RWPE2 (cell line): Measurements from ENCODE around the gene ZCCHC14.

ENCODE experiments used
- ATAC-seq: fragments of 200-7000 bp; cut with Tn5 transposase; 3 replicates; pipeline ENCODE4 v1.9.1; 2021; ENCODE audit warnings: low read depth
- DNase-seq: peaks from one replicate; pipeline ENCODE4 v3.0.0-alpha.2; 2020; ENCODE audit warnings: low spot score
- H3K27ac ChIP-seq: fragments of 450-650 bp; 2 replicates; pipeline ENCODE4 v1.5.1; 2017; ENCODE audit warnings: mild to moderate bottlenecking; ENCODE audit not compliant: poor library complexity, severe bottlenecking
- H3K27me3 ChIP-seq: fragments of 250-450 bp; sonication (Bioruptor Pico); 2 replicates; pipeline ENCODE4 v1.5.1; 2021; ENCODE audit warnings: mild to moderate bottlenecking, moderate library complexity; ENCODE audit not compliant: insufficient read depth, poor library complexity, severe bottlenecking
- H3K36me3 ChIP-seq: fragments of 250-450 bp; sonication (Bioruptor Pico); 2 replicates; pipeline ENCODE4 v1.5.1; 2020; ENCODE audit warnings: low read depth, mild to moderate bottlenecking, moderate library complexity
- H3K4me1 ChIP-seq: fragments of 250-450 bp; sonication (Bioruptor Pico); 2 replicates; pipeline ENCODE4 v1.5.1; 2021; ENCODE audit warnings: mild to moderate bottlenecking, moderate library complexity; ENCODE audit not compliant: insufficient read depth, poor library complexity, severe bottlenecking
- H3K4me3 ChIP-seq: fragments of 250-450 bp; sonication (Bioruptor Pico); 2 replicates; pipeline ENCODE4 v1.5.1; 2021; ENCODE audit warnings: mild to moderate bottlenecking, moderate library complexity; ENCODE audit not compliant: severe bottlenecking
- H3K9me3 ChIP-seq: fragments of 250-450 bp; sonication (Bioruptor Pico); 2 replicates; pipeline ENCODE4 v1.5.1; 2021; ENCODE audit warnings: mild to moderate bottlenecking, moderate library complexity; ENCODE audit not compliant: severe bottlenecking
- CTCF ChIP-seq: fragments of 450-650 bp; IDR thresholded peaks from one replicate; pipeline ENCODE4 v1.5.1; 2017; ENCODE audit warnings: mild to moderate bottlenecking, moderate library complexity; ENCODE audit not compliant: poor library complexity, severe bottlenecking

Gene ZCCHC14

DNA sequence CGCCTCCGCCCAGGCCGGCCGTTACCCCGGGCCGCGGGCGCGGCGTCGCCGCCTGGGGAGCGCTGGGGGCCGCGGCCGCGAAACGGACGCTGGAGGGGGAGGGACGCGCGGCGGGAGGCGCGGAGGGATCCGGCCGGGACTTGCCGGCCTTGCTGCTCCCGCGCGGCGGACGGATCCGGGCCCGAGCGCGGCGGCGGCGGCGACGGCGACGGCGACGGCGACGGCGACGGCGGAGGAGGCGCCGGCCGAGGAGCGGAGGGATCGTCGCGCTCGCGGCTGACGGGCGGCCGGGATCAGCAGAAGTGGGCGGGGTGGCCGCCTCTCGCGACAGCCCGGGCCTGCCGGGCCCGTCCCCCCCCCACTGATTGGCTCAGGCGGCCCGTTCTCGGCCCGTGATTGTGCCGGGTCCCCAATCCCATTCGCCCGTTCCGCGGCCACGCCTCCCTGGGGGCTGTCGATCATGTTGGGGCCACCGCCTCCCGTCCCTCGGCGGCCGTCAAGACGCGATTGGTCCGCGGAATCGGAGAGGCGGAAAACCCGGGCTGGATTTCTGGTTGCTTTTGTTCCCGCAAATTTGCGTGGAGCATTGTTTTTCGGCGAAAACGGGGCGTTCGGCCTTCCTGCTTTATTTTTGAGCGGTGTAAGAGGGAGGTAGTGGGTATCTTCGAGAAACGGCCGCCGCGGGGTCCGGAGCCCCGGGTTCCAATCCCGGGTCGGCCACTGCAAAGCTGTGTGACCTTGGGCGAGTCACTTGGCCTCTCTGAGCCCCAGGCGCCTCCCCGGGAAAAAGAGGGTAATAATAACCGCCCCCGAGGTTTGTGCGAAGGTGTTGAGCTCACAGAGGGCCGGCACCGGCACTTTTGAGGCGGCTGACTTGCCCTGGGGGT lies at the start of gene ZCCHC14:
Gene ZCCHC14 (minus strand): TSS at position 304 of the 887 bp plus-strand sequence. CDS start 786 bp downstream, outside the sequence.
- ATAC-seq (peak; percentile 90), DNase-seq (peak; percentile 99)
- Histone ChIP-seq H3K36me3 (no peaks in the 10 kb centered on the region), H3K9me3 (no peaks in the 10 kb centered on the region), H3K4me3 (peak within 1 kb of the TSS; percentile 73), H3K4me1 (peaks cover 14% of the 10 kb centered on the region), H3K27ac (peak within 1 kb of the TSS; percentile 49), H3K27me3 (no peaks in the 10 kb centered on the region)
- no peak for TF ChIP-seq CTCF

DNA sequence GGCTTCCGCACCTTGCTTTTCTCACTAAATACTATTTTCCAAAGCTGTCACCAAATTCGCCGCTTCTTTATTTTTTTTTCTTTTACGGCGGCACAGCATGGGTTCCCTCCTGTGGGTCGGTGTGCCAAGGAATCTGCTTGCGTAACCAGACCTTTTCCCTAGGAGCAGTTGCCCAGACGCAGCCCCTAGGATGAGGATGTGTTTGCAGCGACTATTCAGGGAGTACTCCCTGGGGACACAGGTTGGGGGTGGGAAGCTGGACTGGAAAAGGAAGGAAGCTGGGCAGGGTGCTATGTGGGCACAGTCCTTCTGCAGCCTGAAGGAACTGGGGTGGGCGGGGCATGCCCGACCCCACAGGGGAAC lies 49.0 kb upstream of the ZCCHC14 start:
- no peak overlapping the region for H3K4me3 ChIP-seq

GRCh38 chr16:87541147-87541871 lies 48.5 kb upstream of the ZCCHC14 start:
- no peaks in the 10 kb centered on the region for H3K9me3 ChIP-seq
- ATAC-seq (no peak; the same call in 2 of the 3 replicates), DNase-seq (no peak)
- TF ChIP-seq CTCF = no peak
- H3K4me3 ChIP-seq = no peak overlapping the region
- H3K27ac ChIP-seq = no peak overlapping the region
- H3K27me3 ChIP-seq = peaks cover 40% of the 10 kb centered on the region
- no peaks in the 10 kb centered on the region for H3K4me1 ChIP-seq
- no peaks in the 10 kb centered on the region for H3K36me3 ChIP-seq

More for the DNA sequence above, 49.0 kb upstream of the ZCCHC14 start:
- Histone ChIP-seq H3K27ac (no peak overlapping the region), H3K4me1 (no peaks in the 10 kb centered on the region), H3K9me3 (no peaks in the 10 kb centered on the region), H3K27me3 (peaks cover 40% of the 10 kb centered on the region), H3K36me3 (no peaks in the 10 kb centered on the region)
- DNase-seq = no peak
- no peak for ATAC-seq
- TF ChIP-seq CTCF = no peak

DNA sequence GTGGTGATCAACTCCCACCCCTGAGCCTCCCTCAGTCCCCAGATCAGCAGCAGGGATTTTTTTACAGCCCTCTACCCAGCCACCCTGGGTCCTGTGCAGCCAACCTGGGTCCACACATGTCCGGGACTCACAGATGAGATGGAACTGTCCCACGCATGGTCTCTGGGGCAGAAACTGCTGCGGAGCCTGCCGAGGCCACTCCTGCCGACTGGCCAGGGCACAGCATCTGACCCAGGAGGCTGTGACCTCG lies 48.0 kb upstream of the ZCCHC14 start:
- DNase-seq (no peak), ATAC-seq (no peak)
- H3K27ac ChIP-seq = no peak overlapping the region
- H3K4me3 ChIP-seq = no peak overlapping the region
- H3K9me3 ChIP-seq = no peaks in the 10 kb centered on the region
- no peaks in the 10 kb centered on the region for H3K36me3 ChIP-seq
- H3K4me1 ChIP-seq = no peaks in the 10 kb centered on the region
- peaks cover 40% of the 10 kb centered on the region for H3K27me3 ChIP-seq
- no peak for TF ChIP-seq CTCF
